Body of pancreas (tissue), 4 donors: ENCODE data around the gene AMELX. TPM values are rescaled to one million over a fixed set of nuclear protein-coding genes. Genes with fewer than 3 reads are reported as not detected.

Experiments
- ATAC-seq: fragments of 150-250 bp; one replicate; pipeline ENCODE4 v1.9.1; 2016
- DNase-seq, 4 donors: peaks; one replicate each; pipeline ENCODE4 v3.0.0-alpha.2; 2019
- H3K27ac ChIP-seq, 4 donors: fragments of 200-600 bp; sonication (generic); 1 replicate in 3 of 4; 2 replicates in 1 of 4; pipeline versions ENCODE4 v1.5.1 to v1.6.1; 2016 to 2019; ENCODE audit warnings: mild to moderate bottlenecking in 1 of 4, mixed read lengths in 1 of 4, moderate library complexity in 1 of 4
- H3K27me3 ChIP-seq, 2 donors: fragments of 200-600 bp; sonication (generic); one replicate each; pipeline ENCODE4 v1.6.0; 2016; ENCODE audit warnings: mild to moderate bottlenecking in 1 of 2
- H3K36me3 ChIP-seq, 2 donors: fragments of 200-600 bp; sonication (generic); replicated peaks in 1 of 2; 2 replicates each; pipeline ENCODE4 v1.5.1; 2016; ENCODE audit warnings: low read depth in 2 of 2; ENCODE audit not compliant: insufficient read depth in 1 of 2
- H3K4me1 ChIP-seq: fragments of 200-600 bp; sonication (generic); one replicate; pipeline ENCODE4 v1.6.0; 2016
- H3K4me3 ChIP-seq, 2 donors: fragments of 200-600 bp; sonication (generic); 1 replicate in 1 of 2; 2 replicates in 1 of 2; pipeline ENCODE4 v1.5.1; 2016 to 2019
- H3K9me3 ChIP-seq, 3 donors: fragments of 200-600 bp; sonication (generic); 1 replicate in 2 of 3; 2 replicates in 1 of 3; pipeline ENCODE4 v1.5.1; 2016
- POLR2A ChIP-seq, 3 donors: fragments of 450-650 bp; IDR thresholded peaks; one replicate each; pipeline ENCODE4 v1.6.1; 2016; ENCODE audit warnings: antibody characterized with exemption in 3 of 3, mild to moderate bottlenecking in 2 of 3
- WGBS, 2 donors: methylation state at CpG; one replicate each; pipeline ENCODE4 v1.1.5; 2017; 5-methylcytosine and 5-hydroxymethylcytosine counted together
- intact Hi-C: fragments of 100-400 bp; cut with DNase I; formaldehyde crosslinking; loops from one replicate; pipeline ENCODE4 v1.15.1; 2023
- total RNA-seq, 2 donors: library from RNA; depleted of rRNA; stranded (reverse); fragments of >200 nt; gene quantifications; one replicate each; pipeline ENCODE4 v1.1.0, GENCODE V29; 2016
- TF ChIP-seq, protein P1 (sequence below), 7 experiments: fragments of 450-650 bp in 4 of 7; fragments of 200-600 bp in 3 of 7; sonication (generic) in 3 of 7; IDR thresholded peaks; one replicate each; pipeline ENCODE4 v1.5.1; 2016 to 2019; ENCODE audit warnings: antibody characterized with exemption in 7 of 7

AMELX gene
- total RNA-seq, 2 donors from 2014 or later: not detected

DNA sequence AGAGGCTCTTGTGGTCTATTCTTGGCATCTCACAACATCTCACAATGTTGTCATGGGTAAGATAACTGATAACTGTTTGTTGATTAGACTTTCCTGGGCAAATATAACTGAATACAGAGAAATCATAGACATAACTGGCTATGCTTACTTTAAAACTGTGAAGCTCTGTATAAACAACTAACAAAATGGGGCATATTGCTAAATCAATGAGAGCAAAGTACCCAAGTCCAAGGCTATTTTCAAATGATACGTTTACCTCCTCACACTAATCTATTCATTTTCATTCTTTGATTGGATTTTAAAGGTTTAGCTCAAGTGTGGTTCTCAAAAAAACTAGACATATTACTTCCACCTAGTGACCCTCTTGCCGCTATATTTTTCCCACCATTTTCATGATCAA lies 38.6 kb downstream of the AMELX start:
- DNase-seq (no peak), ATAC-seq (no peak)
- no peak overlapping the region for H3K27ac ChIP-seq
- H3K9me3 ChIP-seq: no peaks in the 10 kb centered on the region
- TF ChIP-seq, protein P1, sequence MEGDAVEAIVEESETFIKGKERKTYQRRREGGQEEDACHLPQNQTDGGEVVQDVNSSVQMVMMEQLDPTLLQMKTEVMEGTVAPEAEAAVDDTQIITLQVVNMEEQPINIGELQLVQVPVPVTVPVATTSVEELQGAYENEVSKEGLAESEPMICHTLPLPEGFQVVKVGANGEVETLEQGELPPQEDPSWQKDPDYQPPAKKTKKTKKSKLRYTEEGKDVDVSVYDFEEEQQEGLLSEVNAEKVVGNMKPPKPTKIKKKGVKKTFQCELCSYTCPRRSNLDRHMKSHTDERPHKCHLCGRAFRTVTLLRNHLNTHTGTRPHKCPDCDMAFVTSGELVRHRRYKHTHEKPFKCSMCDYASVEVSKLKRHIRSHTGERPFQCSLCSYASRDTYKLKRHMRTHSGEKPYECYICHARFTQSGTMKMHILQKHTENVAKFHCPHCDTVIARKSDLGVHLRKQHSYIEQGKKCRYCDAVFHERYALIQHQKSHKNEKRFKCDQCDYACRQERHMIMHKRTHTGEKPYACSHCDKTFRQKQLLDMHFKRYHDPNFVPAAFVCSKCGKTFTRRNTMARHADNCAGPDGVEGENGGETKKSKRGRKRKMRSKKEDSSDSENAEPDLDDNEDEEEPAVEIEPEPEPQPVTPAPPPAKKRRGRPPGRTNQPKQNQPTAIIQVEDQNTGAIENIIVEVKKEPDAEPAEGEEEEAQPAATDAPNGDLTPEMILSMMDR (IDR thresholded peaks at IDR 0.05): no peak
- no peak for TF ChIP-seq POLR2A (IDR thresholded peaks at IDR 0.05)
- H3K27me3 ChIP-seq: no peaks in the 10 kb centered on the region
- H3K4me3 ChIP-seq: no peak overlapping the region
- intact Hi-C loops: no loop called here
- H3K4me1 ChIP-seq: no peaks in the 10 kb centered on the region
- 35 to 47% methylated on average over 2 of the region's 2 CpGs for WGBS, 2 donors
- no peaks in the 10 kb centered on the region for H3K36me3 ChIP-seq

DNA sequence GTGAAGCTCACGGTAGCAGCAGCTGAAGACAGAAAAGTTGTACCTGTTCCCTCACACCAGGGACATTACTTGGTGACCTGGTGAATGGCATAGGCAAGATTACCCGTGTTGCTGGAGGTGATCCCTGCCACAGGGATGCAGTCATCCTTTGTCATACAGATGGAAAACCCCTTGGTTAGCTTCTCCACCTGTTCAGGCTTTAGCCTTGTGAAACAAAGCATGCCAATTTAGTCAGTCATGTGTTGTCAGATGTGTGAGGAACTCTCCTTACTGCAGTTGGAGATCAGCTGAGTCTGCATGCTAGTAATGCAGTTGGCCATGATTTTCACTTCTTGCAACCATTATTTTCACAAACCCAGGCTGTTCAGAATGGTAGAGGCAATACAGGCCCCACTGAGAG lies 41.0 kb downstream of the AMELX start:
- intact Hi-C loops: no loop called here
- no peak overlapping the region for H3K4me3 ChIP-seq
- TF ChIP-seq, protein P1 (IDR thresholded peaks at IDR 0.05): no peak
- TF ChIP-seq POLR2A (IDR thresholded peaks at IDR 0.05): no peak
- no peaks in the 10 kb centered on the region for H3K9me3 ChIP-seq
- DNase-seq (no peak), ATAC-seq (no peak)
- 70 to 89% methylated on average over 2 of the region's 2 CpGs for WGBS, 2 donors
- H3K27me3 ChIP-seq: no peaks in the 10 kb centered on the region
- no peak overlapping the region for H3K27ac ChIP-seq
- H3K4me1 ChIP-seq: no peaks in the 10 kb centered on the region
- H3K36me3 ChIP-seq: no peaks in the 10 kb centered on the region

DNA sequence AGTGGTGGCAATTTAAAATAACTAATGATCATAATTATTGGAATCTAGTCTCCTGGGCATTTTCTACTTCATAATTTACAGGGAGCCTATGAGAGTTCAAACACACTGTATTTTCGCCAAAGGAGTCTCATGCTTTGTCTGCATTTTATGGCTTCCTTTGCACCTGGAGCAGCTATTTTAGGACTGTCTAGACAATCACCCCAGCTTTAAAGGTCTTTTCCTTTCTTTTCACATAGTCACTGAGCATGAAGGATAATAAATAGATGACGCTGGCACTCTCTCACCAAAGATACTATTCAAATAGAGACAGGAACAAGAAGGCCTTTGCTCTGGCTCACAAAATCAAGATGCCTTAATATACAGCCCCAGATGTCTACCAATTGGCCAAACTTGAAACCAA lies 43.0 kb downstream of the AMELX start:
- Histone ChIP-seq H3K4me1 (no peaks in the 10 kb centered on the region), H3K36me3 (no peaks in the 10 kb centered on the region), H3K27ac (no peak overlapping the region), H3K27me3 (no peaks in the 10 kb centered on the region), H3K4me3 (no peak overlapping the region), H3K9me3 (no peaks in the 10 kb centered on the region)
- DNase-seq: no peak
- ATAC-seq: no peak
- TF ChIP-seq POLR2A (IDR thresholded peaks at IDR 0.05): no peak
- TF ChIP-seq, protein P1 (IDR thresholded peaks at IDR 0.05): no peak
- intact Hi-C loops: no loop called here
- WGBS, 2 donors: 66 to 84% methylated on average over 2 of the region's 2 CpGs

DNA sequence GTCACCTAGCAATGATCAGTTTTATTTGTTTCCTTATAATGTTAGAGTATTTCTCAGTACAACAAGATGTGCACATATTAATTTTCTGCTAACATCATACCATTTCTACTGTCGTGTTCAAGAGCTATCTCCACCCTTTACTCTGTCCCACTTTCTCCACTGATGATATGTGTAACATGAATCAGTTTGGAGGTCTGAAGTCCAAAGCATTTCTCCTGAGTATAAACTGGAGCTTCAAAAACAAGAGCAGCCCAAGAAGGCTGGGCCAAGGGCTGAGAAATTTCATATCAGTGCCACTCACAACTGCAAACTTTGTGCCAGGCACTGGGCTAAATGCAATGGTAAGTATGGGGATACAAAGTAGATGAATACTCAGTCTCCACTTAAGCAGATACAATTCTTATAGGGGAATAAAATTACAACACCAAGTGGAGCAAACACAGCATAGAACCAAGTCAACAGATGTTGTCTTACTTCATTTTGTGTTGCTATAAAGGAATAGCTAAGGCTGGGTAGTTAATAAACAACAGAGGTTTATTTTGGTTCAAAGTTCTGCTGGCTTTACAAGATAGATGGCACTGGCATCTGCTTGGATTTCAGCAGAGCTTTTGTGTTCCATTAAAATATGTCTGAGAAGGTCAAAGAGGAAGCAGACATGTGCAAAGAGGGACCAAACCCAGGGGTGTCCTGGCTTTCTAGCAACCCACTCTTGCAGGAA lies 44.2 kb downstream of the AMELX start:
- TF ChIP-seq, protein P1 (IDR thresholded peaks at IDR 0.05): no peak
- TF ChIP-seq POLR2A (IDR thresholded peaks at IDR 0.05): no peak
- no peaks in the 10 kb centered on the region for H3K36me3 ChIP-seq
- intact Hi-C loops: no loop called here
- no peaks in the 10 kb centered on the region for H3K4me1 ChIP-seq
- H3K27me3 ChIP-seq: no peaks in the 10 kb centered on the region
- 78 to 94% methylated on average over 1 of the region's 1 CpG for WGBS, 2 donors
- H3K9me3 ChIP-seq: no peaks in the 10 kb centered on the region
- no peak overlapping the region for H3K4me3 ChIP-seq
- ATAC-seq (no peak), DNase-seq (no peak)
- no peak overlapping the region for H3K27ac ChIP-seq
